ENCODE measurements around the gene NKX2-8.
"Not testable (repeated sequence)": the region's sequence is repeated elsewhere in the genome, so short reads cannot be mapped to it uniquely, and the experiment has no call there.

The NKX2-8 gene

GRCh38 chr14:36579573-36580140 lies 2.8 kb downstream of the NKX2-8 start:
- DNase-seq, result no peak

DNA sequence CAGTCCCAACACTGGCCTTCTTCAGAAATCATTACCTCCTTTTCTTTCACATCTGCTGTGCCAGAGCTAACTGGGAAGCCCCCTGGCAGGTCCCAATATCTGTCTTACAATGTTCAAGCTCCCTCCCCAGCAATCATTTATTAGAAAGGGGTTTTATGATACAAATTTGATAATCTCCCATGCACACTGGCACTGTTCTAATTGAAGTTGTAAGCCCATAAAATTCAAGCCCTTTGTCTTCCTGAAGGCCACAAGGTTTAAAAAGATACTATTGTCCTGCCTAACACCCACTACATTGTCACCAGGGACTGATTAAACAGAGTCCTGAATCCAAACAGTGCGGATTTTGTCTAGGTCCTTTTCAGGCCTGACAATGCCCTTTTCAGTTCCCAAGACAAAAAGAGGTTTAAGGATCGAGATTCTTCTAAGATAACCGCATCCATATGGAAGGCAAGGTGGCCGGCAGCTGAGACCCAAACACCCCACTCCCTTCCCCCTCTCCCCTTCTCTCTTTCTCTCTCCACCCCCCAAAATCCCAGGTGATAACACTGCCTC lies 3.3 kb downstream of the NKX2-8 start:
- no peak for DNase-seq

GRCh38 chr14:36570065-36570464 lies 12.3 kb downstream of the NKX2-8 start:
- no peak for DNase-seq

DNA sequence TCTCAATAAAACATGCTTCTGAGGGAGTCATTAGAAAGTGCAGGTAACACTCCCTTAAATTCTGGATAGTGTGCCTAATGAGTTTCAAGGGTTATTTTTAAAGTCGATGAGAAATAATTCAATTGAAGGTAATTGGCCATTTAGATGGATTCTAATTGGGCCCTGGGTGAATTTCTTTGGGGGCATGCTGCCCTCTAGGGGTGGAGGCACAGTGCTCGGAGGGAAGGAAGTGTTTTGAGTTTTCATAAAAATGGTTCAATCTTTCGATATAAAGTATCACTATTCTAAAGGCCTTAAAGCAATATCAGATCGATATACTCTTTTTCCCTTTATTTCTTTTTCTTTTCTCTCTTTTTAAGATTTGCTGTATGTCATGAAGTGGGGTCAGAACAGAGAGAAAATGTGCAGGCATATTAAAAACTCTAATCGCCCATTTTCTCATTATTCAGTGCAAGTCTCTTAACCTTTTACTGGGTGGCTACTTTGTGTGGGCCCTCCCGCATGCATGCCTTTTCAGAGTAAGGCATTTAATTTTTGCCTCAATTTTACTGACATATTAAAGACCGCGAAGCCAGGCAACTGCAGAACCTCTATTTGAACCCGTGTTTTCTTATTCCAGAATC lies 25.5 kb downstream of the NKX2-8 start:
- DNase-seq, result no peak

DNA sequence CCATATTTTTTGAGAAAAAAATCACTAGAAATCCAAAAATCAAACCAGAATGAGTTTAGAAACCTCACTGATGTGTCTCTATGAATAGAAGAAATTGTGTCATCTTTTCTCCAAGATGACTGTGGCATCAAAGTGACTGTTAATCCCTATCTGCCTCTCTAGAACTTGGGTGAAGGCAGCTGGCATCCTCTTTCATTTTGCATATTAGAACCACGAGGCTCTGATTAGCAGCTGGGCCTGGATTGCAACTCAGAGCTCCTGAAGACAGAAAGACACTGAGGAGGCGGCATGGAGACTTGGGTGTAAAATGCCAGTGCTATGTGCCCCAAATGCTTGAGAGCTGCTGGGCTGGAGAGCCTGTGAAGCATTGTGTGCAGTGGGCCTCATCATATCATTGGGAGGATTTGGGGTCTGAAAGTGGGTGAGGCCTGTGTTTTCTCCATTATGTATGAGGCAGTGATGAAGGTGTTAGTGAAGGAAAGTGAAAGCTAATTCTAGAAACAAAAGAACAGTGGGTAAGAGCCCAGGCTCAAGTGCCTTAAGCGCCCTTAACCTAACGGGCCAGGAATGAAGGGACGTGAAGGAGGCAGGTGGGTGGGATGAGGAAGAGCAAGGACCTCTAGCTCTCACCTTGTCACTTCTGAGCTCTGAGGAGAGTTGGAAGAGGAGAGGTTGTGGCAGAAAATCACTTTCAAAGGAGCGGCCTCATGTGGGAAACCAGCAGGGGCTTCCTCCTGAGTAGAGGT lies 26.2 kb downstream of the NKX2-8 start:
- DNase-seq, result no peak

DNA sequence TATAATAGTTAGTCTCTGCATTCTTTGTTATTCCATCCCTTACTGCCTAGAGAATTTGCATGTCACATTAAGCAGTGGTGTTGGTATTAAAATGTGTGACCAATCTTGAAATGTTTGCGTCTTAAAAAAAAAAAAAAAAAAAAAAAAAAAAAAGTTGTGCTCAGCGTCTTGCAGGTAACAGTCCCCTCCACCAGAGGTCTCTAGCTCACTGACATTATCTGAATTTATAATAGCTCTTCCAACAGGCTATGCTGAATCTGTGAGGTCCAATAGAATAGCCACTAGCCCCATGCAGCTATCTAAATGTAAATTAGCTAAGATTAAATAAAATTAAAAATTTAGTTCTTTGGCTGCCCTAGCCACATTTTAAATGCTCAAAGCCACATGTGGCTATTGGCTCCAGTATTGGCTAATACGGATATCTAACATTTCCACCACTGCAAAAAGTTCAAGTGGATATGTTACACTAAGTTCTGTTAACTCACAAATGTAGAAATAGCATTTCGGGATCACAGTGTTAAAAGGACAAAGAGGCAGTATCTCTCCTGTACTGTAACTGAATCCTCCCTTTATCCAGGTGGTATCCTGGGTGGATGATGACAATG lies 28.7 kb downstream of the NKX2-8 start:
- no peak for DNase-seq

DNA sequence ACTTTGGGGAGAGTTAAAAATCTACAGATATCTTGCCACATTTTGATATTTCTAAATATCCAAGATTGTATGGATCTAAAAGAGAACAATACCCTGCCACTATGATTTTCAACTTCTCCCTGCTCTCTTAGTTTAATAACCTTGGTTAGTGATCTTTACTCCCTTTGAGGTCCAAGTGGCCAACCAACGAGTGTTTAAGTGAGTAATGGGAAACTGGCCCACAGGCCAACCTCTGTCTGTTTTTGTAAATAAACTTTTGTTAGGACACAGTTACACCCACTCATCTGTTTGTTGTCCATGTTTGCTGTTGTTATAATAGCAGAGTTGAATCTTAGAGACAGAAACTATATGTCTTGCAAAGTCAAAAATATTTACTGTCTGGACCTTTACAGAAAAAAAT lies 31.5 kb downstream of the NKX2-8 start:
- no peak for DNase-seq

DNA sequence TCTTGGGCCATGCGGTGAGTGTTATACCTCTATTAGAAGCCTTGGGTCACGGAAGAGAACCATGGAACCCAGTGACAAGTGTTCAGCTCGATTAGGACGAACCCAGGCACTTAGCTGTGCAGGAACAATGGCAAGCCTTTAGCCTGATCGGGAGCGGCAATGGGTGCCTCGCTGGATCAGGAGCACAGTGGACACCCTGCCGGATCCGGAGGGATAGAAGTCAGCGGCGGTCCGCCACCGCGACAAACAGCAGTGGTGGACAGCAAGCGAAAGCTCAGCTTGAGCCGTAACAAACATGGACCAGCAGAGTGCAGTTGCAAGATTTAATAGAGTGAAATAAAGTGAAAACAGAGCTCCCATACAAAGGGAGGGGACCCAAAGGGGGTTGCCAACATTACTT lies 38.1 kb downstream of the NKX2-8 start:
- not testable (repeated sequence) for DNase-seq

DNA sequence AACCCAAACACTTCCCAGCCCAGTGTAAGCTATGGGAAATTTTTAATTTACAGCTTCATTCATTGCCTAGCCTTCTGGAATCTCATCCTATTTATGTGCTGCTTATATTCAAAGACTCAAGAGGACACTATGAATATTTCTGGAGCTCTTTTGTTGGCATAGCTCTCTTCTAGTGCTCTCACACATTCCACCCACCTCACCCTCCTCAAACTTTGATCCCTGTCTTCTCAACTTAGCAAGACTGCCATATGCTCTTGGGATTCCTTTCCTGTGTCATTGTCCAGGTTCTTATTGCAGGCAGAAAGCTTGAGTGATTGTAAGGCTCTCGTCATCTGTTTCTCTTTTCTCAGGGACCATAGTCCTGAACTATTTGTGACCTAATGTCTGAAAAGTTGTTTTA lies 44.4 kb downstream of the NKX2-8 start:
- no peak for DNase-seq

Data from activated CD4-positive, alpha-beta T cell treated with anti-CD3 and anti-CD28 coated beads, Interleukin-2, amount 50 U/mL, for 4 hours (primary cell).